HuH-7.5 (cell line): ENCODE data around the gene ACOX3.
"Not testable (repeated sequence)": the region's sequence is repeated elsewhere in the genome, so short reads cannot be mapped to it uniquely, and the experiment has no call there.

Source experiments
- DNase-seq: peaks from one replicate; pipeline ENCODE4 v3.0.0; 2011; ENCODE audit warnings: low spot score

Gene ACOX3

DNA sequence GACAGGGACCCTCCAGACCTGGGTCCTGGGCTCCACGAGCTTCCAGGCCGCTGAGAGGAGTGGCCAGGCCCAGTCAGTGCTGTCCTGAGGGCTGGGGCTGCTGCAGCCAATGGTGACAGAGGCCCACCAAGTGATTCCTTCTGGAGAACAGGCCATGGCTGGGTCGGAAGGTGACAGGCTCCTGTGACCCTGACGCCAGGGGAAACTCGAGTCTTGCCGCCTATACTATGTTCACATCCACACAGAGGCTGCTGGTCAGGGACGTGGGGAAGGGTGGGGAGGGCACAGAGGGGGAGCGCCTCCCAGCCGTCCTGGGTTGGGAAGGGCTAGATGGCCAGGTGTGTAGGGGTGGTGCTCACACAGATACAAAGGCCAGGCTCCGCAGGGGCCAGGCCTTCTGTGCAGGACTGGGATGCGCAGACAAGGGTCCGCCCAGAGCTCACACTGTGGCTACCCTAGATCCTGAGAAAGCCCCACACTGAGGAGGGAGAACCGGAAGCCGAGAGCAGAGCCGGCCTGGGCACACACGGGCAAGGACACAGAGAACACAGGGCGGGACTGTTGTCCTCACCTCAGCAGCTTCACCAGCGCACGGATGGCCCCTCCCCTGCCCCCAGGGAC lies 89.6 kb downstream of the ACOX3 start:
- DNase-seq, result no peak

DNA sequence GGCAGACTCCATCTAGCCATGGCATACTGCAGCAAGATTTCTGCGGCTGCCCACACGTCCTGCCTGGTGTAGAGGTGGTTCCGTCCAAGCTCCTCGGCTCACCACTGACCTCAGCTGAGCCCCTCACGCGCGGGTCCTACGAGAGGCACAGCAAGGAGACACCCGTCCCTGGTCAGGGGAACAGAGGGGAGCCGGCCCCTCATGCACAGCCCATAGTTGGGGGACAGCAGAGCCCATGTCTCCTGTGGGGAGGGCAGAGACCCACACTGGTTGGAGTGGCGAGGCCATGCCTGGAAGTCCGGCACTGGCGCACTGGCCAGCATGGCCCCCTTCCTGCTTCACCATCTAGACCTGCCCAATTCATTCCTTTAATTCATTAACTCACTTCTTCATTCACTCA lies 90.2 kb downstream of the ACOX3 start:
- no peak for DNase-seq

DNA sequence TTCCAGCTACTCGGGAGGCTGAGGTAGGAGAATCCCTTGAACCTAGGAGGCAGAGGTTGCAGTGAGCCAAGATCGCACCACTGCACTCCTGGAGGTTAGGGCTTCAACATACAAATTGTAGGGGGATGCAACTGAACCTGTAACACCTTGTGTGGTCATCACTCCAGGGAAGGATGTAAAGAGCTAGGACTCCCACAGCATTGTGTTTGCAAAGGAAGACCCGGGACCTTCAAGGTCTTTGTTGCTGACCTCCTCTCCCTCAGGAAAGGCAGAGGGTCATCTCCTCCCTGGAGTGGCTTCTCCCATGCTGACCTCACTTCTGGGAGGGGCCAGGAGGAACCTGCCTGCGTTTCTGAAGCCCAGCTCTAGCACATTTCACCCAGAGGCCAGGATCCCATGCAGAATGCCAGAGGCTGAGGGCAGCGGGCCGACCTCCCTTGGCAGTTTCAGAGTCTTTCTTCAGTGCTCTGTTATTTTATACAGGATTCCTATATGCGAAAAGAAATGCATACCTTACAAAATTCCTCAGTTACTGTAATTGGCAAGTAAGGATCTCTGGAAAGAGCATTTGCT lies 90.8 kb downstream of the ACOX3 start:
- DNase-seq, result no peak

DNA sequence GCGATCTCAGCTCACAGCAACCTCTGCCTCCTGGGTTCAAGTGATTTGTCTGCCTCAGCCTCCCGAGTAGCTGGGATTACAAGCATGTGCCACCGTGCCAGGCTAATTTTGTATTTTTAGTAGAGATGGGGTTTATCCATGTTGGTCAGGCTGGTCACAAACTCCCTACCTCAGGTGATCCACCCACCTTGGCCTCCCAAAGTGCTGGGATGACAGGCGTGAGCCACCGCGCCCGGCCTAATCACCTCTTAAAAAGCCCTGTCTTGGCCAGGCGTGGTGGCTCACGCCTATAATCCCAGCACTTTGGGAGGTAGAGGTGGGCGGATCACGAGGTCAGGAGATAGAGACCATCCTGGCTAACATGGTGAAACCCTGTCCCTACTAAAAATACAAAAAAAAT lies 91.3 kb downstream of the ACOX3 start:
- DNase-seq, result not testable (repeated sequence)

DNA sequence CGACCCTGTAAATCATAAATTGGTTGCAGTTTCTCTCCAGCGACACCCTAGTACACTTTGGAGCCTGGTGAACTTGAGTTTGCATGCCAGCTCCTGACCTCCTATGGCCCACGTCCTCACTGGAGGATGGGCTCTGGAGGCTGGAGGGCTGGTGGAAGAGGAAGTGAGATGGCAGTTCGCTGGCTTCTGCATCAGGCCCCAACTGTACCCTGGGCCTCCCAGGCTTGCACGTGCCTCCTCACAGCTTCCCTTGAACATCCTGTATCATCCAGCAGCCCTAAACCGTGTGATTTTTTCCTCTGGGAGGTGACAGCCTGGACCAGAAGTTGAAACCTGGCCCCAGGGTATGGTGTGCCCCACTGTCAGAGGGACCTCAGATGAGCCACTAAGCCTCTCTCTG lies 92.5 kb downstream of the ACOX3 start:
- DNase-seq, result no peak

DNA sequence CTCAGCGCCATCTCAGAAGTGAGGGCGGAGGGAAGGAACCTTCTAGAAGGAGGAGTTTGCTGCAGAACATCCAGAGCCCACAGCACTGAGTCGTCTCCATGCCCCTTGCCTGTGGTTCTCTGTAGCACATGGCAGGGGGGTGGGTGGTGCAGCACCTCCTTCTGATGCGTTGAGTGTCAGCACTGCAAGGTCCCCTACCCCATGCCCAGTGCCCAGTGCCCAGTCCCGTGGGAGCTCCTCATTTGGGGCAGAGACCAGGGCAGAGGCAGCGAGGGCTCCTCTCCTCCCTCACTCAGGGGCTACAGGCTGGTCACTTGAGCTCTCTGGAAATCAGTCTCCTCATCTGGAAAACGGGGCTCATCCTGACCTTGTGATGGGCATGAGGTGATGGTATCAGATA lies 92.9 kb downstream of the ACOX3 start:
- no peak for DNase-seq

DNA sequence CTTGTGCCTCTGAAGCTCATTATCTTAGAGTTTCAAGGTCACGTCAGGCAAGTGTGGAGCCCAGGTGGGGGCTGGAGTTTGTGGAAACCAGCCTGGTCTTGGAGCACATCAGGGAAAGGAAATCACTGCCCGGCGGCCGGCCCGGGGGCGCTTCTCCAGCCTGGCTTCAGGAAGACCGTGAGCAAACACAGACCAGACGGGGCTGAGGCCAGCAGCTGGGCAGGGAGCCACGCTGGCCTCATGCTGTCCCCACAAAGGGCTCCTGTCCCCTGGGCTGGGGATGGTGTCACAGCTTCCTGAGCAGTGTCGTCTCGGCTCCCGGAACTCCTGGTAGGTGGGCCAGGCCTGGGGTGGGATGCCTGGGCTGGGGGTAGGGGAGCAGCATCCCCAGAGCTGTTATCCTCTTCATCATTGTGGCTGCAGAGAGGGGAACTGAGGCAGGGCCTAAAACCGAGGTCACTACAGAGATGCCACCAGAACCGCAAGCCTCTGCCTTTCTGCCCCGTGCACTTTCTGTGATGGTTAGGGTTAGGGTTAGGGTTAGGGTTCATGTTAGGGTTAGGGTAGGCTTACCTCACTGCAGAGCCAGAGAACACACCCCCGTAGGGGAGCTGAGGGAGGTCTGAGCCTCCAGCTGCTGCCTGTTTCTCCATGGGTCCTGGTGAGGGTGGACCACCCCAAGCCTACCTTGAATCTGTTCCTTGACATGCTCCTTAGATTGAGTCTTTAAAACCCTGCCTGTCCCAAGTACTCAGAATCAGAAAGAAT lies 93.5 kb downstream of the ACOX3 start:
- DNase-seq, result no peak

DNA sequence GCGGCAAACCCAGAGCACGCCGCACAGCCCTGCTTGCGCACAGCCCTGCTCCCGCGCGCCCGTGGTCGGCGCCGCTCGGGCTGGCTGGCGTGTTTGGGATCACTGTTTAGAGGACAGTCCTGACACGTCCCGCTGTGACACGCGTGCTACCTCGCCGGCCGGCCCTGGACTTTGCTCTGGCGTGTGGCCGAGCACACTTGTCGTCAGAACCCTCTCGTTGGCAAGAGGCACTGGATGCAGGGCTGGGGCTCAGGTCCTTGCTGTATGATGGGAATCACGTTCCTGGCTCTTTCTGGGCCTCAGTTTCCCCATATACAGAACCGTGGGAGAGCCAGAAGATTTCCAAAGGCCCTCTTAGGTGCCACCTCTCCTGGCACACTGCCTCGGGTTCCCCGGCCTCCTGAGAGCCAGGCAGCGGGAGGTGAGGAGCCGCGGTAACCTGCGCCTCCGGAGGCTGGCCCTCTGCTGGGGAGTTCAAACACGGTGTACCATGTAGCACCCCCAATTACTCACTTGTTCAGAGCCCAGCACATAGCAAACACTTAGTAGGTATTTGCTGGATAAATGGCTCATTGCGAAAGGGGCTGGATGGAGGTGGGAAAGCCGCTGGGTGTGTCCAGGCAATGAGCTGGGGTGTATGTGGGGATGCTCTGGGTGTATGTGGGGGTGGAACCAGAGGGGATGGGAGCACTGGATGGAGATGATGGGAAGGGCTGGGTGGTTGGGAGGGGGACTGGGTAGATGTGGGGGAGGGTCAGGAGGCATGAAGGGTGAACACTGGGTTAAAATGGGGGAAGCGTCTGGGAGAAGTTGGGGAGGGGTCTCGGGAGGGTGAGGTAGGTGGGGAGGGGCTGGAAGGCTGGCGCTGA lies 94.3 kb downstream of the ACOX3 start:
- DNase-seq, result no peak

DNA sequence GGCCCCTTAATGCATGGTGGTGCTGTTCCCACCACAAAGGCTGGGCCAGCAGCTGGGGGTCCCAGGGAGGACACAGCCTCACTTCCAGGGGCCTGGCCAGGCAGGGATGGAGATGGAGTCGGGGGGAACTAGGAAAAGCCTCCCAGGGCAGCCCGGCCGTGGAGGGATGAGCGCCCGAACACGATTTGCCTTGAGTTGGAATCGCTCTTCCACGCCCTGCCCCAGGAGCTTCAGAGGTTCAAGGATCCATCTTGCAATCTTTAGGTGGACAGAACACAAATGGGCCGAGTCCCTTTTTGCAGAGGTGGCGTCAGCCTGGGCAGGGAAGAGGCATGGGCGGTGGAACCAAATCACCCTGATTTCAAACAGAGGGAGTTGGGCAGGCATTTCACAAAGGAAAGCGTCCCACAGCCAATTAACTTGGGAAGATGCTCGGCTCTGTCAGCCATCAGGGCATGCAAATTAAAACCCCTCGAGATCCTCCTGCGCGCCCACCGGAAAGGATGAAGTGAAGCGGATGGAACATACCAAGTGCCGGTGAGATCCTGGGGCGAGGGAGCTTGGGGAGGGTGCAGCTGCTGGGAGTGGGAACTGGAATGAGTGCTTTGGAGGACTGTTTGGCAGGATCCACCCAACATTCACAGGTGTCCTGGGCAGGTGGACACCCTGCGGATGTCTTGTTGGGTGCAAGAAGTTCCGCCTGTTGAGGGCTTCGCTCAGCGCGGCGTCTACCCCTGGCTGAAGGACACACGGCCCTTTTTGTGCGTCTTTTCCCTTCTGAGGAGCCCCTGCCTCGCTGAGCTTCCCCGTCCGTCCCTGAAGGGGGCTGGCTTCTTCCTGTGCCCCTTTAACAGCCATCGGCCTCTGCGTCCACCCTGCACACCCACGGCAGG lies 95.2 kb downstream of the ACOX3 start:
- no peak for DNase-seq

DNA sequence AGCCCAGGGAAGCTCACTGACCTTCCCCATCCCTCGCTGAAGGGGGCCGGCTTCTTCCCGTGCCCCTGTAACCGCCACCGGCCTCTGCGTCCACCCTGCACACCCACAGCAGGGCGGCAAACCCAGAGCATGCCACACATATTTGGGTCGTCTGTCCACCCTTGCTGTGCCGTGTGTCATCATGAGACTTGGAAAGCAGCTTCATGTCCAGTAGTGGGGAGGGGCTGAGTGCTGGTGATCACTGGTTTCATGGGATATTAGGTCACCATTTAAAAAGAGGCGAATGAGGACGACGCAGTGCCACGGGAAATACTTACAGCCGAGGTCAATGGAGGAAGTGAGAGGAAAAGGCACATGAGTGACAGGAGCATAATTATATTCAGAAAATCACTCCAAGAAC lies 96.1 kb downstream of the ACOX3 start:
- DNase-seq, result no peak

DNA sequence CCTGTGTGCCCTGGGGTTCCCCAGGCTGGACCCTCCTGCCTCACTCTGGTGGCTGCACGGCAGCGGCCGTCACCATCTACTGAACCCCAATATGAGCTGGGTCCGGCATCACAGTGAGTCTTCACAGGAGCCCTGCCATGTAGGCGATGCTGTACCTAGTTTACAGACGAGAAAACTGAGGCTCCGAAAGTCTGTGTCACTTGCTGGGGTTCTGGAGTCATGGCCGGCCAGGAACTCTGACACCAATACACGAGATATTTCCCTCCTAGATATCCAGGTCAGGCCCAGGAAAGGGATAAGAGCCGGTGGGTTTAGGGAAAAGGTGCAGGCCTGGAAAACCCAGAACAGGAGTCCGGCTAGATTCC lies 96.6 kb downstream of the ACOX3 start:
- no peak for DNase-seq

DNA sequence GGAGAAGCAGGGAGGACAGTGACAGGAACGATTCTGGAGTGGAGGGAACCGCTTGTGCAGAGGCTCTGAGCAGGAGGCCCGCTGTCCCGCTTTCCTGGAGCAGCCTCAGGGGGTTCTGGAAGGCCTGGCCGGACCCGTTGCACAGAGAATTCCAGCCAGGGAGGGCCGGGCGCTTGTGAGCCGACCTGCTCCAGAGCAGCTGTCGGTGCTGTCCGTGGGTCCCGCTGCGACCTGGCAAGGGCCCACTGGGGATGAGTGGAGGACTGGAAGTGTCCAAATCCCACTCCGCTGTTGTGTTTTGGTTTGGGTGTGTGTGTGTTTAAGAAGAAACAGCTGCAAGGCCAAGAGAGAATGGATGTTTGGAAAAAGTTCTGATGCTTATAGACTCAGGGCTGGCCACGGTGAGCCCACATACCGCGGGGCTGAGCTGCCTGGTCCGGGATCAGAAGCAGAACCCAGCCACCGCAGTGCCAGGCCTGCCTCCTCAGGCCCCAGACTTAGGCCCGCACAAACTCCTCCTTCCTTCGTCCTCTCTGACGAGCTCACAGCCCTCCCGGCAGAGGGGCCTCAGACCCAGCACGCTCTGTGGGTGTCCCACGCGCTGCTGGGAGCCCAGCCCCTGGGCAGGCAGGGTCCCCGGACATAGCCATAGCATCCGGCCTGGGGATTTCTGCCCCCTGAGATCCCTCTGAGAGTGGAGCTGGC lies 97.1 kb downstream of the ACOX3 start:
- DNase-seq, result no peak

DNA sequence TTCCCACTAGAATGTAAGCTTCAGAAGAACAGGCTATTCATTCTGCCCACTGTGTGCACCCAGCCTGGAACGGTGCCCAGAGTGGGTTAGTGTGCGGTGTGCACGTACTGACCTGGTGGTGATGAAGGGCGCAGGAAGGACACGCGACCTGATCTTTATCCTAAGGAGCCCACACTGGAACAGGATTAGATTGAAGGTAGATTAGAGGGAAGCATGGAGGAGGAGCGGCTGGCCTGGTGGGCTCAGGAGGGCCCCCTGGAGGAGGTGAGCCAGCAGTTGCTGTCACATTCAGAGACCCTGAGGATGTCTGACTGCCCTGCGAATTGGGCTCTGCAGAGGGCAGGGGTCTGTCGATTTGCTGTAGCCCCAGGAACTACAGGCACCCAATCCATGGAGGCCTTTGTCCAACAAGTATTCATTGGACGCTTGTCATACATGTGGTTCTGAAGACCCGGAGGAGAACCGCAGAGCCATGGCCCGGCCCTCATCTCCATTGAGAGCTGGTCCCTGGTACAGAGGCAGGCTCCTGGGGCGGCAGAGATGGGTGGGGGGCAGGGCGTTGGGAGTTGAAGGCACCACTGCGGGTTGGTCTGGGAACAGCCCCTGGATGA lies 97.8 kb downstream of the ACOX3 start:
- DNase-seq, result no peak

DNA sequence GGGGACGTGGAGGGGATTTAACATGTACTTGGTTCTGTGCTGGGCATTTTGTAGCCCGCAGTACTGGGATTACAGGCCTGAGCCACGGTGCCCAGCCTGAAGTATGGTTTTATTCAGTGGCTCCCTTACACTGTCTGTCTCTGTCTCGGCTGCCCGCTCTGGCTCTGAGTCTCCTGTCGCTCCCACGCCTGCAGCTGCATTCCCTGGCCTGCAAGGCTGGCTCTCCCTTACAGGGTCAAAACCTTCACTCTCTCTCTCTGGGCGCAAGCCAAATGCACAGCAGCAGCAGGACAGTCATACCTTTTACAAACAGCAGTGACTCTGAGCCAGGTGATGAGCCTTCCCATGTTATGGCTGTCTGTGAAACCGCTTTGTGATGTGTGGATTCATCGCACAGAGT lies 98.8 kb downstream of the ACOX3 start:
- DNase-seq, result no peak

DNA sequence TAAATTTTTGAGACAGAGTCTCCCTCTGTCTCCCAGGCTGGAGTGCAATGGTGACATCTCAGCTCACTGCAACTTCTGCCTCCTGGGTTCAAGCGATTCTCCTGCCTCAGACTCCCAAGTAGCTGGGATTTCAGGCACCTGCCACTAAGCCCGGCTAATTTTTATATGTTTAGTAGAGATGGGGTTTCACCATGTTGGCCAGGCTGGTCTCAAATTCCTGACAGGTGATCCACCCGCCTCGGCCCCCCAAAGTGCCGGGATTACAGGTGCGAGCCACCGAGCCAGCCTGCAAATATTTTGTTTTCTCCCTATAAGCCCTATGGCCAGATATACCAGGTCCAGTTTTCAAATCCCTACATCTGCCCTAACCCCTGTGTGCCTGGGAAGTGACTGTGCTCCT lies 99.2 kb downstream of the ACOX3 start:
- DNase-seq, result not testable (repeated sequence)

DNA sequence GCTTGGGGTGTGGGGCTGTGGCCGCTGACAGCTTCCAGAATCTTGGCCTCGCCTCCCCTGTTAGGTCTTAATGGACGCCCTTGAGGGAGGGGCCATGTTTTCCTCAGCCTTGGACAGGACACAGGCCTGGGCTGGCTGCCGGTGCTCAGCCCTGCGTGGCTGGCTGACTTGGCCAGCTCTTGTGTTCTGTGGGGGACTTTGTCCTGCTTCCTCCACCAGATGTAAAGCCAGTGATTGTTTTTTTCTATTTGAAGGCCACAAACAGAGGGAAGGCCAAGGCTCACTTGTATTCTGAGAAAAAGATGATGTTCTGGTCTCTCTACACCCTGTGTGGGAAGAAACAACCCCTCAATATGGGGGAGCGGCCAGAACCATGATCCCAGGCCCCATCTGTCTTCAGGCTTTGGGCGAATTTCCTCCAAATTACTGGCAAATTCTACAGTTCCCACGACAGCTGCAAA lies 99.7 kb downstream of the ACOX3 start:
- no peak for DNase-seq

DNA sequence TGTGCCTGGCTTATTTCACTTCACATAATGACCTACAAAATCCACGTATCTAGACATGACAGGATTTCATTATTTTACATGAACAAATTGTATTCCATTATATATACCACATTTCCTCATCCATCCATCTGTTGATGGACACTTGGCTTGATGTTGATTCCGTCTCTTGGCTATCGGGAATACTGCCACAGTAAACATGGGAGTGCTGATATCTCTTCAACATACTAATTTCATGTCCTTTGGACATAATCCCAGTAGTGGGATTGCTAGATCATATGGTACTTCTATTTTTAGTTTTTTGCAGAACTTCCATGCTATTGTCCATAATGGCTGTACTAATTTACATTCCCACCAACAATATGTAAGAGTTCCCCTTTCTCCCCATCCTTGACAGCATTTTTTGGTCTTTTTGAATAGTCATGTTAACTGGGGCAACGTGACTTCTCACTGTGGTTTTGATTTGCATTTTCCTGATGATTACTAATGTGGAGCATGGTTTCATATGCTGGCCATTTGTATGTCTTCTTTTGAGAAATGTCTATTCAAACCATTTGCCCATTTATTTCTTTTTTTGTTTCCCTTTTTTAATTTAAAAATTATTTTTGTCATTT lies 102.1 kb downstream of the ACOX3 start:
- no peak for DNase-seq

DNA sequence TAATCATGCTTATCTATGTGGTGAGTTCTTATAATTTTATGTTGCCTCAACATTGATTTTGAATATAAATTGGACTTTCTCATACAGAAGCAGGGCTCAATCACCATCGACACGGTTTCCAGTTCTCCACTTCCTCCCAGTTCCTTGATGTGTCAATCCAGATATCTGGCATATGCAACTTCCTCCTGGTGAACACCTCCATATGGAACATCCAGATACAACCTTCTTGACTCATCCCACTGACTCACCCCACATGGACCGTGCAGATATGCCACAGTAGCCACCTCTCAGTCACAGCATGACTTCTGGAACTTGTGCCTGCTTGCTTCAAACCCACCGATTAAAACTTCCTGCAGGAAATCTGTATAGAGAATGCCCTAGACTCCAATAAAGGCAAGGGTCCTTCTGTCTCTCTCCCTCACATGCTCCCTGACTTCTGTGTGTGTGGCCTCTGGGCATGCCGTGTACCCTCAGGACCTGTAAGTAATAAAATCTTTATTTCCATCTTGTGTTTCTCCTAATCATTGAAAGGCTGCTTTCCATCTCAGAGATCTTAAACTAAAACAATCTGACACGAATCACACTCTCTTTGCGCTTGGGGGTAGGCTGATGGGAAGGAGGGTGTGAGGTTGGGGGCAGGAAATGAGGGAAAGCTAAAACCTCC lies 104.0 kb downstream of the ACOX3 start:
- no peak for DNase-seq

DNA sequence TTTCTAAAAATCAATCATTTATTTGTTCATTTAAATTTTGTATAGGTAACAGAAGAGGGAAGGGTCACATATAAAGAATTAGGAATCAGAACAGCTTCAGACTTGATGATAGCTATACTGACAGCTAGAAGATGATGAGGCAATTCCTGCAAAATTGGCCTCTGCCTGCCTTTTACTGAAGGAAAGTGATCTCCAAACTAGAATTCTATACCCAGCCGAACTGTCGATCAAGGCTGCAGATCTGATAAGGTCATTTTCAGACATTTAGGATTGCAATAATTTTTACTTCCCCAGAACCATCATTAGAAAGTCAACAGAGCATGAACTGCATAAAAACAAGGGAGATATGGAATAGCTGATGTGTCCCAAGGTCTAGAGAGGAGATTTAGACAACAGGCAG lies 104.7 kb downstream of the ACOX3 start:
- DNase-seq, result no peak
